Sciatic nerve (tissue), 2 donors: ENCODE data around the gene LSM6. TPM values are rescaled to one million over a fixed set of nuclear protein-coding genes. Genes with fewer than 3 reads are reported as not detected.

Experiments
- ATAC-seq: fragments of 200-7000 bp; cut with Tn5 transposase; one replicate; pipeline ENCODE4 v1.9.1; 2020; ENCODE audit warnings: mild to moderate bottlenecking, moderate library complexity
- DNase-seq: peaks from one replicate; pipeline ENCODE4 v3.0.0-alpha.2; 2020; ENCODE audit warnings: low spot score
- intact Hi-C: fragments of 100-400 bp; cut with DNase I; formaldehyde crosslinking; loops from one replicate; pipeline ENCODE4 v1.14.2; 2022
- total RNA-seq: library from RNA; stranded (reverse); fragmentation: NEBNext Ultra II Directional; extraction: Animal tissue kit (Norgen Biotek cat#: 25700); gene quantifications from one replicate; pipeline ENCODE4 v1.2.1, GENCODE V29; 2021
- donor health status: DM: no; HTN: no; CAD: no.
- donor health status: DM: no; HTN: no; CAD: no.

The LSM6 gene
- total RNA-seq = 23.8 TPM

DNA sequence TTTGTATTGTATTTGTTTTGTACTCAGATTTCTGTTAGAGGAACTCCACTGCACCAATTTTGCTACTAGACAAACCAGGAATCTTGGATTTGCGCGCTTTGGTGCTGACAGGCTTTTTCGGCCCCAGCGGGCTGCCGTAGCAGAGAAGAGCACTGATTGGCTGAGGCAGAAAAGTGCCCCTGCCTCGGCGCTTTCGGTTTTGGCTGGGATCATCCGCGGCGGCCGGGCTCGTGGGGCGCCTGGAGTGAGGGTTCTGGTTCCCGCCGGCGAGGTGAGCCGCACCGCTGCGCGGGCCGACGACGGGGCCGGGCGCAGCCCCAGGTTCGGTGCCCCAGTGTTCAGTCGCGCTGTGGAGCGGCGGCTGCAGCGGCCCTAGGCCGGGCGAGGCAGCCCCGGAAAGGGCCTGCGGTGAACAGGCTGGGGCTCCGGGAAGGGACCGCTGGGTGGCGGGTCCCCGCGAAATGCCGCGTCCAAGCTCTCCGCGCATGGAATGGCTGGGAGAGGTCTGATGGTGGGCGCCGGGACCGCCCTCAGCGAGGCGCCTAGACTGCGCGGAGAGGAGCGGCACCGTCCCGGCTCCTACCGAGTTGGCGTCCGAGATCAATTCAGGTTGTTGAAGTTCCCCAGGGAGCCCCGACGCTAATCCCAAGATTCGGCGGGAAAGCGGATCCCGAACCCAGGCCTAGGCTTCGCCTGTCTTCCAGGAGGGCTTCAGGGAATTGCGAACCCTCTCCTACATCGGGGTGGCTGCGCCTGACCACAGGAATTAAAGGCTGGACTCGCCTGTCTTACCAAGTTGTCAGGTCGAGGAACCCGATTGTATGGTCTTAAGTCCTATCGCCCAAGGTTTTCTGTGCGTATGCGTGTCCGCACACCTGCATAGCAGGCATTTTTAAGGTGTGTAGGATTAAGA, at the start of gene LSM6:
TSS of gene LSM6 (plus strand) at position 178 of the 913 bp plus-strand sequence. CDS start 7,204 bp downstream, outside the sequence.
- DNase-seq = peak; percentile 89
- intact Hi-C loops = no loop called here
- ATAC-seq = peak; percentile 97

DNA sequence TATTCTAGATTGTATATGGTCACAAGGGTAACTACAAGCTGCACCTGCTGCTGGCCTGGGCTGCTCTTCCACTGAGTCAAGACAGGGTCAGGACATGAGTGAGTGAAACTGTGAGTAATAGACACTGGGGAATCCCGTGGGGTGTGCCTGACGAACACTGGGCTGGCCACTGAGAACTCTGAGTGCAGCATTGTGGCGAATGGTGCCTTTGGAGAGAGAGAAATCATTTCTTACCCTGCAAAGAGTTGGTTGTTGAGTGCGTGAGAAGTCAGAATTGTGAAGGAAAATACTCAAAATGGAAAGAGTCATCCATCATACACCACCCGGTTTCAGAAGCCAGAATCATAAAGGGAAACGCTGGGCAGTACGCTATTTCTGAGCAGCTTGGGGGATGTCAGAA, 43.1 kb upstream of the LSM6 start:
- ATAC-seq = no peak
- intact Hi-C loops = no loop called here
- no peak for DNase-seq

DNA sequence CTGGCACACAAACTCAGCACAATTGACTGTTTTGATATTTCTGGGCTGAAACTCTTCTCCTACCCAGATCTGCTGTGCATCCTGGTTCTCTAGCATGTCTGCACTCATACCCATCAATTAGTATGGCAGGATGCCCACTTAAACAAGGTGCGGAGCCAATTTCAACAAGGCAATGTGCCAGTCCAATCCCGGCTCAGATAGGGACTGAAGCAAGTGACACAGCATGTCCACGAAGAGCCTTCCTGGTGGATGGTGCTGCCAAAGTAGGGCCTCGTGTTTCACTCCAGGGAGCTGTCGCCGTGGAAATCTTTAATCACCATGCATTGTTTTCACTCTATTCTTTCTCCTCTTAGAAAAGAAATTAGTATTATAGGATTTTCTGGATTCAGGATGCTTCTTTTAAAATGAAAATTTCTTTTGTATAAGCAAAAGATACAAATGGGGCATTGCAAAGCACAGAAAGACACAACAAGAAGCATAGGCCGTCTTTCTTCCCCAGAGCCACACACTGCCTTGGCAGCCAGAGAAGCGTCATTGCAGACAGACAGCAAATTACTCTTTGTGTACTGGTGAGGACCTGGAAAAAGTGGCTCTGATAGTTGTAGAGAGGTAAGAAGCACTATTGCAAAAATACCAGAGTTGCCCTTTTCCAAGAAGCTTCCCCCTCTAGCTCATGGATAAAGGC, 40.6 kb upstream of the LSM6 start:
- intact Hi-C loops = no loop called here
- DNase-seq (no peak), ATAC-seq (peak; percentile 72)

DNA sequence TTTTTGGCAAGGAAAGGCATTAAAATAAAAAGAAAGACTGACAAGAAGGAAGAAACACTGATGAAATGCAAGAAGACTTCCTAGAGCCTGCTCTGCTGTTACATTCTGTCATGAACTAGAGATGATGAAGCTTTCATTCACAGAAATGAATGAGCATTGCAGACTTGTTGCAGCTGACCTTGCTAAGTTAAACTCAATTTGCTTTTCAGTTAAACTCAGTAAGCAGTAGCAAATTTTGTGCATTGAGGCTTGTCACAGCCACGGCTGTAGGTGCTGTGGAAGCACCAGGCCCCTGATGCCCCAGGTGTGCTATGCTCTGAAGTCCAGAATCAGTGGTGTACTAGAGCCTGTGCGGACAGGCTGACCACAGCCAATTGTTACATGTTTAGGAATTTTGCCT, 39.6 kb upstream of the LSM6 start:
- ATAC-seq = no peak
- DNase-seq = no peak
- intact Hi-C loops = no loop called here

DNA sequence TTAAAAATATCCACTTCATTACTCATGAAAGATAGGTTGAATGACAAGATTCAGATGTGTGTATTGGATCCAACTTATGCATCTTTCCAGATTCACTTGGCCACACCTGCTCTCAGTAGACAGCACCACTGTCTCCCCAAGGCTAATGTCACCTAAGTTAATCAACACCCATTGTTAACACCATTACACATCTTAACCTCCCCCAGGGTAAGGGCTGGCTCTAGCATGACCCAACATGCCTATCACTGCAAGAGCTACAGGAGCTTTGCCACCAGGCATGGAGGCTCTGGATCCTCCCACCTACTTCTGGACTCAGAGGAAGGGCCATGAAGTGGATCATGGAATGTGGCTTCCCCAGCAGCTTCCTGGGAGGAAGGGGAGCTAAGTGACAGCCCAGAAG, 32.8 kb upstream of the LSM6 start:
- intact Hi-C loops = no loop called here
- DNase-seq (no peak), ATAC-seq (no peak)

DNA sequence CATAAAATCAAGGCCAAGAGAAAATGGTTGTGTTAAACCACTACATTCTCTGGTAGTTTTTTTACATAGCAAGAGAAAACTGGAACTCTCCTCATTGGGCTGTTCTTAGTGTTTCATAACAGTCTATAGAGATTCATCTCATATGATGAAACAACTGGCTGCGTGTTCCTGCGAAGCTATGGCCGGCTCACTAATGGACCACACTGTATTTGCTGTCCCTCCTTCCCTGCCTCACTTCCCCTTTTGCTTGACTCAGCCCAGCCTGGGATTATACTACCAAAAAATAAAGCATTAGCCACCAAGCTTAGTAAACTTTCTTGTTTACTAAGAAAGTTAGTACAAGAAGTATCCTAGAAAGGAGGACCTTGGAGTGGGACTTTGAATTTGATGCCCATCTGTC, 31.6 kb upstream of the LSM6 start:
- DNase-seq (no peak), ATAC-seq (no peak)
- intact Hi-C loops = no loop called here

DNA sequence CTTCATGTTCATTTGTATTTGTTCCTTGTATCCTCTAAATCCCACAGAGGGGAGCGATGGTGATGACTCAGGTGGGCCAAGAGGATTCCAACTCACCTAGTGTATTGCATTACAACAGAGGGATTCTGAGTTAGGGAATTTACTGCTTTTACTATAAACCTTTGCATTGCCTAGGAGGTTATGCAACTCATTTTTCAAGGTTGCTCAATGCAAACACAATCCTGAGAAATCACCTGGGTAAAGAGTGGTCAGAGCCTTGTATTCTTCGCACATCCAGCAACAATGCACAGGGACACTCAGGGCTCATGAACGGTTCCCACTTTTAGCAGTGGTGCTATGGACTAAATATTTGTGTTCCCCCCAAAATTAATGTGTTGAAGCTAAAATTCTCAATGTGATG, 28.6 kb upstream of the LSM6 start:
- DNase-seq = no peak
- intact Hi-C loops = no loop called here
- ATAC-seq = no peak

DNA sequence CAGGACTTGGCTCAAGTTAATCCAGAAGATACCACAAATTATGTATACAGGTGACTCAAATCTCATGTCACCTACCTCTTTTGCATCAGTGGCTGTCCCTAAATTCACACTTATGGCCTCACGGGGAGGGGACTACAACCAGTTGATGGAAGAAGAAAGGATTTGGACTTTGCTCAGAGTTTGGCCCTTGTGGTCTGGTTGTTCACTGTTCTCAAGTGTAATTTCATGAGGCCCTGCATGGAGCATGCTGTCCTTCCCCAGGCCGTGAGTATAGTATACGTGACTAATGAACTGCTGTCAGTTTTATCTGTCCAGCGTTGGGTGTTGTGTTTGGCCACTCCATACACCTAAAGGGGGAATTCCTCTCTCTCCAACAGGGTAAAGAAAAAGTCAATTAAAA, 27.5 kb upstream of the LSM6 start:
- intact Hi-C loops = no loop called here
- no peak for ATAC-seq
- no peak for DNase-seq

DNA sequence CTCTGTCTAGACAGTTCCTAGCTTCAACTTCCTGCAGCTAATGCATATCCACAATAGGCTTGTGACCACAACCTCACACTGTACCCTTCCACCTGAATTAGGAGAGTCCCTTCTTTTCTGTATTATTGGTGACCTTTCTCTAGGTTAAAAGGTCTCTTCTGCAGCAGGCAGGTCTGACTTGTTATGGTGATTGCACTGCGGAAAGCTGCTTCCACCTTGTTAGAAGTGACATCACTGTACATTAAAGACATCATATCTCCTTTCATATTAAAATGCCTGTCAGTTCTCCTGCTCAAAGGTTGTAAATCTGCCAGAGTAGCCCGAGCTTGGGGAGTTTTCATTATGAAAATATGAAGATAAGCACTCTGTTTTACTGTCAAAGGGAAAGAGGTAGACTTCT, 21.5 kb upstream of the LSM6 start:
- intact Hi-C loops = no loop called here
- DNase-seq (no peak), ATAC-seq (no peak)

DNA sequence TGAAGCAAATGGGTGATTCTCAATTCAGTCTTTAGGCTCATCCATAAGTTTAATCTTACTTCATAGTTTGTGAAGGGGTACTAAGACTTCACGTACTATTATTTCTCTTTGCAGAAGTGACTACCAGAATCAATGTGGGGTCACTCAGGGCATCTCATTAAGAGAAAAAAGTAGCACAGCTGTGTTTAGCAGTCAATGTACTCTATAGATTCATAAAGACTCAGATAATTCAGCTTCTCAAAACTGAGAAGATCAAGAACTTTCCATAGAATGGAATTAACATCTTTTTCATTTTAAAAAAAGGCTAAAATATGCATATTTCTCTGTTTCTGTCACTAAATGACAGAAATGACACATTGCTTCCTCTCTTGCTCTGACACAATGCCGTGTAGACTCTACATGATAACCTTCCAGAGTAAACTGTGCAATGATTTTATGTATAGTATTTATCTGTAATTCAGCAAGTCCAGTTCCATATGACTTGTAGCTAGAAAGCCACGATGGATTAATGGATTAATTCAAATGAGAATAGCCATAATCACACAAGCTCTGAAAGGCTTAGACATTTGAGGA, 20.3 kb upstream of the LSM6 start:
- ATAC-seq = no peak
- no peak for DNase-seq
- intact Hi-C loops = no loop called here

DNA sequence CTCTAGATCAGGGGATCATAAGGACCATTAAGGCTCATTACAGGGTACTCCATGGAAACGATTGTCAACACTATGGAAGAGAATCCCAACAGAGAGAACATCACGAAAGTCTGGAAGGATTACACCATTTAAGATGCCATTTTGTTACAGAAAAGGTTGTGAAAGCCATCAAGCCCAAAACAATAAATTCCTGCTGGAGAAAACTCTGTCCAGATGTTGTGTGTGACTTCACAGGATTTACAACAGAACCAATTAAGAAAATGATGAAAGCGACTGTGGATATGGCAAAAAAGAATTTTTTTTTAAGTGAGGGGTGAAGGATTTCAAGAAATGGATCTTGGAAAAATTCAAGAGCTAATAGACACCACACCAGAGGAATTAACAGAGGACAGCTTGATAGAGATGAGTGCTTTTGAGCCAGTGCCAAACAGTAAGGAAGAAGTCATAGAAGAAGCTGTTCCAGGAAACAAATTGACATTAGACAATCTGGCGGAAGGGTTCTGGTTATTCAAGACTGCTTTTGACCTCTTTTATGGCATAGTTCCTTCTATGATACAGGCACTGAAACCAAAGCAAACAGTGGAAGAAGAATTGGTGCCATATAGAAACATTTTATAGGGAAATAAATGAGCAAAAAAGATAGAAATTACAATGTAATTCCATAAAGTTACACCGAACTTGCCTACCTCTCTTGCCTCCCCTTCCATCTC, 17.3 kb upstream of the LSM6 start:
- ATAC-seq (no peak), DNase-seq (no peak)
- intact Hi-C loops = no loop called here

DNA sequence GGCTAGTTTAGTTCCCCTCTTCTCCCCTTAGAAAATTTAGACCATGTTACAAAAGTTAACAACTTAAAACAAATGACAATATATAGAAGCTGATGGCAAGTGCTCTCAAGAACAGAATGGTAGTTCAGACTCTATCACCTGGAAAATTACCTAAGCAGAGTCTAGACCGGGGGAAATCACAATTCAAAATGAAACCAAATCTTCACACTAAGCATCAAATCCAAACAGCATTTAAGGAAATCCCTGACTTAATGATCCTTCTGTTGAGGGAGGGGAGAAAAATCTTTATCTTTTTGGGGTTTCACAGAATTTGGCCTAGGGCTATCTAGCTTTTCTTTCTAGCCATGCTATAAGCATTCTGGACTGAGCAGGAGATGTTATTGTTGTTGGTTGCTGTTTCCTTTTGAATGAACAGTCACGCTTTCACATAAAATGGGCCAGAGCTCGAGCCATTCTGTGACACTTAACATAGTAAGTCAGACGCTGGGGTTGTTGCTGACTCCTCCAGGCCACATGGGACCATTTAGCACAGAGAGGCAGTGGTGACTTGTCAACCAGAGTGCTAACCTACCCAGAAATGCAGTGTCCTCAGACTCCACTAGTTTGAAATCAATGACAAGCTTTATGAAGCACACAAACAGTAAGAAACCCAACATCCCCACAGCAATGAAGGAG, 16.0 kb upstream of the LSM6 start:
- intact Hi-C loops = no loop called here
- DNase-seq = no peak
- ATAC-seq = no peak

DNA sequence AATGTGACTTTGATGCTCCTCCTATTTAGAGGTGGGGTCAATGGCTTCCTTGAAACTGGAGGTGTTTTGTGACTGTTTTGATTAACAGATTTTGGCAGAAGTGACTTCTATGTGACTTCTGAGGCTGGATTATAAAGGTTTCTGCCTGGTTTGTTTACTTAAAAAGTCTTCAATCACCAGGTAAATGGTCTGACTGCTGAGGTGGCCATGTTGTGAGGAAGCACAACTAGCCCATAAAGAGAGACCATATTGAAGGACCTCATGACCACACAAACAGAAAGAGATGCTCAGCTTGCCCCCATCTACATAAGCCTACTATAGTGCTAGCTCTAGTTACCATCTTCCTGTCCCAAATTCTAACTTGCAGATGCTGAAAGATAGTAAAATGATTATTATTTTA, 14.3 kb upstream of the LSM6 start:
- DNase-seq = no peak
- no peak for ATAC-seq
- intact Hi-C loops = no loop called here

DNA sequence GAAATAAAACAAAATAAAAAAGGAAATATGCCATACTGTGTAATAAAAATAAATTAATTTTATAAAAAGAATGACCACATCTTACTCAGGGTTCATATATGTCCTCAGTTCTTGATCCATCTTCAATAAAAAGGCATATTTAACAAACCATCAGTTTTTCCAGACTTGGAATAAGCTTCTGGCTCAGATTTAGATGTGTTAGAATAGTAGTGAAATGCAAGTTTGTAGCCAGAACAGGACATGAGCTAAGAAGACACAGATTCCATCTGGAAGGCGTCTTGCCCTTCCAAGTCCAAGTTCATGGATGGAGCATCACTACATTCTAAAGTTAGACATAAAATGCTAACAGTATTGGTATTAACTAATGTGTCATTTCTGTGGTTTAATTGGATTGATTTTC, 10.3 kb upstream of the LSM6 start:
- intact Hi-C loops = no loop called here
- no peak for DNase-seq
- ATAC-seq = no peak

DNA sequence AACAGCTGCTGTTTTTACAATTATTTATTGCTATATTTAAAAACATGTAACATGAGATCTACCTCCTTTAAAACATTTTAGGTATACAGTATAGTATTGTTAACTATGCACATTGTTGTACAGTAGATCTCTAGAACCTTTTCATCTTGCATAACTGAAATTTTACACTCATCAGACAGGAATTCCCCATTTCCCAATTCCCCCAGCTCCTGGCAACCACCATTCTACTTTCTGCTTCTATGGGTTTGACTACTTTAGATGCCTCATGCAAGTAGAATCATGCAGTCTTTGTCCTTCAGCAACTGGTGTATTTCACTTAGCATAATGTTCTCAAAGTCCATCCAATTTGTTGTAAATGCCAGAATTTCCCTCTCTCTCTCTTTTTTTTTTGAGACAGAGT, 9.7 kb upstream of the LSM6 start:
- DNase-seq (no peak), ATAC-seq (no peak)
- intact Hi-C loops = no loop called here

DNA sequence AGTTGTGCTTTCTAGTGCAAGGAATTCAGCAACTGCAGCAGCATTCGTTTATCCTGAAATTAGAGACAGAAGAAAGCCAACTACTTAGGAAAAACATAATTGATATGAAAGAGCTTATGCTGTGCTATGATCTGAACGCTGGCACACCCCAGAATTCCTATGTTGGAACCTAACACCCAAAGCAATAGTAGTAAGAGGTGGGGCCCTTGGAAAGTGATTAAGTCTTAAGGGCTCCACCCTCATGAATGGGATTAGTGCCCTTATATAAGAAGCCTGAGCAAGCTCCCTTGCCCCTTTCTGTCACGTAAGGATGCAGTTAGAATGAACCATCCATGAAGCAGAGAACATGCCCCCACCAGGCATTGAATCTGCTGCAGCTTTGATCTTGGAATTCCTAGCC, 5.4 kb upstream of the LSM6 start:
- intact Hi-C loops = no loop called here
- no peak for ATAC-seq

DNA sequence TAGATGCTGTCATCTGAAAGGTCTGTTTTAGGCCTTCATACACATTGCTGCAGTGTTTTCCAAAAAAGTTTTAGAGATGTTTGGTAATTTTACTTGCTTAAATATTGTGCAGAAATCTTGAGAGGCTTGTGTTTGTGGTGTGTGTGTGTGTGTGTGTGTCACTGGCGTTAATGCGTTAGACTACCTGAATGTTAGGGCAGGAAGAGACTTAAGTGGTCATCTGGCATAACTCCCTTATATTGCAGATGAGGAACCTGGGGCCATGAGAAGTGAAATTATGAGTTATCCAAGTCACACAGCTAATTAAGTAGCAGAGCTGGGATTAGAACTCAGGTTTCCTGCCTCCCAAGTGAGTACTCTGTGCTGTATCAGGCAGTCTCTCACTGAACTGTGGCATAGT, 1.4 kb downstream of the LSM6 start:
- no peak for DNase-seq
- no peak for ATAC-seq
- intact Hi-C loops = no loop called here

More for the DNA sequence above, 5.4 kb upstream of the LSM6 start:
- DNase-seq = no peak

DNA sequence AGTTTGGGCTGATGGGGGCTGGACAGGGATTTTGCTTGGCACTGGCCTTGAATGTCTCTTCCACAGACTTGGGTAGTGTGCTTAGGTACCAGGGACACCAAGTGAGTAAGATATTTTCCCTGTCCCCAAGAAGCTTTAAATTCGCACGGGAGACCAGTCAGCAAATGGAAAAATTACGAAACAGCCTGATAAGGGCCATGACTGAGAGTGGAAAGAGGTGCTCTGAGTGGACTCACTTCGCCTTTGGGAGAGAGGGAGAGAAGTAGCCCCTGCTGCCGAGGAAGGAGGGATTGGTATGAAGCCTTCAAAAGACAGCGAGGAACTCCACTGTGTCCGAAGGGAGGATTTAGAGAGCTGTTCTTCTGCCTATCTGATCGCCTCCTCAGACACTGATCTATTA, 2.6 kb downstream of the LSM6 start:
- no peak for ATAC-seq
- DNase-seq = no peak
- intact Hi-C loops = no loop called here

DNA sequence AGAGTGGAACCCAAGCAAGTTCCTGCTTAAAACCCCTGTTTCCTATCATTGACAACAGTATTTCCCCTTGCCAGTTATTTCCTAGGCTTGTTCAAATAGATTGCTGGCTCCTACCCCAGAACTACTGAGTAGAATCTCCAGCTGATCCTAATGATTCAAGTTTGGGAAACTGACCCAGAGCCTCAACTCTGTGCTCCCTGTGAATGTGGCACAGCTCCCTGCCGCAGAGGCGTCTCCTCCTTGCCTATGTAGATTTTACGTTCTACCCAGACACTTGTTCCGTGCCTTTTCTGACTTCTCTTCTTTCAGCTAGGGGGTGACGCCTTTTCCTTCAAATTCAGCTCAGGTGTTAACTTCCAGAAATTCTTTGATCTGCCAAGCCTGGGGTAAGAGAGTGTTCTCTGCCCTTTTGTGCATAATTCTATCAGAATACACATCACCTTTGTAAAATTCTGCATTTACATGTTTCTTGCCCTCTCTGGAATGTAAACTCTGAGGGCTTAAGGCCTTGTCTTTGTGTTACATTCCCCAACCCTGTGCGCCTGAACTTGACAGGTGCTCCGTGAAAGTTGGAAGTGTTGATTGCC, 4.4 kb downstream of the LSM6 start:
- no peak for DNase-seq
- intact Hi-C loops = no loop called here
- no peak for ATAC-seq
